HG03135 (cell line): ENCODE data around the gene WDR38.

Source experiments
- ATAC-seq: cut with Tn5 transposase; IDR thresholded peaks from one replicate; pipeline ENCODE4 v1.9.1; 2021; ENCODE audit warnings: mild to moderate bottlenecking, moderate library complexity; ENCODE audit not compliant: unreplicated experiment

WDR38 gene, protein sequence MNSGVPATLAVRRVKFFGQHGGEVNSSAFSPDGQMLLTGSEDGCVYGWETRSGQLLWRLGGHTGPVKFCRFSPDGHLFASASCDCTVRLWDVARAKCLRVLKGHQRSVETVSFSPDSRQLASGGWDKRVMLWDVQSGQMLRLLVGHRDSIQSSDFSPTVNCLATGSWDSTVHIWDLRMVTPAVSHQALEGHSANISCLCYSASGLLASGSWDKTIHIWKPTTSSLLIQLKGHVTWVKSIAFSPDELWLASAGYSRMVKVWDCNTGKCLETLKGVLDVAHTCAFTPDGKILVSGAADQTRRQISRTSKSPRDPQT

DNA sequence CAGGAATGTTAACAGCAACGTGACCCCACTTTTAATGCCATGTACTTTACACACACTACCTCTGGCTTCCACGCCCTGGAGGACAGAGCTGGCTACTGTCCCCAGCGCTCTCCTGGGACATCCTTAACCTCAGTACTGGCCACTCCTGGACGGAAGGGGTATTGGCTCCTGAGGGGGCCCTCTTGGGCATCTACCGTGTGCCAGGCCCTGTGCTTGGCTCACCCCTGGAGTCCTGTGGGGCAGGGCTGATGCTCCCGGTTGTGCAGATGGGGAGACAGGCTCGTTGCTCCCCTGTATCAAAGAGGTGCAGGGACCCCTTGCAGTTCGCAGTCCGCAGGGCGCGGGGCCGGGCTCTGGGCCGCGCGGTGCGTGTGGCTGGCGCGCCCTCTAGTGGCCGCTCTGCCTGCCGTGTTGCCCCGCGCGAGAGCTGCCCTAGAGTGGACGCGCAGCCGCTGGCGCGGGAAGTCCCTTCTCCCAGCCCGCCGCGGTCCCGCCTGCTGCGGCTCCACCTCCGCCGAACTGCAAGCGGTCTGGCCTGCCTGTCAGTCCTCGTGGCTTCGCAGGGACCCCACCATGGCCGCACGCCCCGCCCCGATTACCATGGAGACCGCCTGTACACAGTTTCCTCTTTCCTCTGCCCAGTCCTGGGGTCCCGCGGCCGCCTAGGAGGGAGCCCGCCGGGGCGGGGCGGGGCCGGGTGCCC lies at the start of gene WDR38:
TSS of gene WDR38 (plus strand) at position 632 of the 703 bp plus-strand sequence. CDS start 72 bp downstream, outside the sequence.
- ATAC-seq: peak; percentile 53

DNA sequence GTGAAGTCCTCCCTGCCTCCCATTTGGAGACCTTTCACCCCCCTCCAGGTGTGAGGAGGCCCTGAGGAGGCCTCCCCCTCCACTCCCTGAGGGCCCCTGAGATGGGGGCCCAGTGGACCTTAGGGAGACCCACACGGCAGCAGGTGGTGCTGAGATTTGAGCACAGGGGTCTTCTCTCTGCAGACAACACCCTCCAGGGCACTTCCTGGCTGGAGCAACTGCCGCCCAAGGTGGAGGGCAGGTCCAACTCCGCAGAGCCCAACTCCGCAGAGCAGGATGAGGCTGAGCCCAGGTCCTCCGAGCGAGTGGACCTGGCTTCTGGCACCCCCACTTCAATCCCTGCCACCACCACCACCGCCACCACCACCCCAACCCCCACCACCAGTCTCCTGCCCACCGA lies 49.3 kb upstream of the WDR38 start:
- ATAC-seq: no peak

DNA sequence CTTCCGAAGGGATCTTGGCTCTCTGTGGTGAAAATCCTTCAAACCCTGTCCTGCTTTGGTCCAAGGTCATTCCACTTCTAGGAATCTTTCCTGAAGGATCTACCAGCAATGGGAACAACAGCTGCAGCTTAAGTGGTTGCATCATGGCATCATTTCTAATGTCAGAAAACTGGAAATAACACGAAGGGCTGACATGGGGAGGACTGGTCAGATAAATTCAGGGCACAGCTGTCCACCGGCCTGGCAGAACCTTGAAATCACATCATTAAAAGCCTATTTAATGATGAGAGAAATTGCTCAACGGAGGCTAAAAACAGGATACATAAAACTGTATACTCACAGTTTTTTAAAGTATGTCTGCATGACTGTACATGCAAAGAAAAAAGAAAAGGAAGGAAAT lies 48.1 kb upstream of the WDR38 start:
- no peak for ATAC-seq

DNA sequence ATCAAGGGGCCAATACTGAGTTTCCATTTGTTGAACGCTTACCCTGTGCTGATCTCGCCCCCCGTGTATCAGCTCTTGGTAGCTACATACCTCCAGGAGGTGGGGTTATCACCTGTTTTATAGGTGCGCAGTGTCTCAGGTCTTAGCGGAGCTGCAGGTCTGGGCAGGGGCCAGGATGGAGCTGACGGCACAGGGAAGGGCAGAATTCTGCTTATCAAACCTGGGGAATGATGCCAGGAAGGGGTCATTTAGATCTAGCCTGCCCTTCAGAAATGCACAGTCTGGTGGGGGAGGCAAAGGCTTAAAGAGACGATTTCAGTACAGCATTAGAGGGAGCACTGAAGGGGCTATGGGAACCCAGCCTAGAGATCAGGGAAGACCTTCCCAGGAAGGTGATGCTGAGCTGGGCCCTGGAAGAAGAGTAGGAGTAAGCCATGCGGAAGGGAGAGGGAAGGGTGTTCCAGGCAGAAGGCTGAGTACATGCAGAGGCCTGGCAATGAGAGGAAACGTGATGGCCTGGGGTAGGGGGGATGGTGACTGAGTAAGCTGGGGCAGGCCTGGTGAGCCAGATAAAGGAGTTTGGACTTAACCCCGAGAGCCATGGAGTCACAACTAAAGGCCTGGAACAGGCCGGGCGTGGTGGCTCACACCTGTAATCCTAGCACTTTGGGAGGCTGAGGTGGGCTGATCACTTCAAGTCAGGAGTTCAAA lies 44.9 kb upstream of the WDR38 start:
- no peak for ATAC-seq

DNA sequence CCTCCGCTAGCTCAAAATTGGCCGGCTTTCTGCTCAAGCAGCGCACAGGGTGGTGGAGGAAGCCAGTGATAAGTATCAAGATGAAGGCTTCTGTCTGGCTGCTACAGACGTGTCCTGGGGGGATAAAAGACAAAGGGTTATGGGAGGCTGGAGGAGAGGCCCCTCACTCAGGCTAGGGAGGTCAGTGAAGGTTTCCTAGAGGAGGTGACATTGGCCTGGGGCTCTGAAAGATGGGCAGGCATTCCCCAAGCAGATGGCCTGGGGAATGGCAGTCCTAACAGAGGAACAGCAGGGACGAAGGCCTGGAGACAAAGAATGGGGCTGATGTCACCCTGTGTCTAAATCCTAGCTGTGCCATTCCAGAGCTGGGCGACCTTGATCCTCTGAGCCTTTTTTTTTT lies 44.0 kb upstream of the WDR38 start:
- no peak for ATAC-seq

DNA sequence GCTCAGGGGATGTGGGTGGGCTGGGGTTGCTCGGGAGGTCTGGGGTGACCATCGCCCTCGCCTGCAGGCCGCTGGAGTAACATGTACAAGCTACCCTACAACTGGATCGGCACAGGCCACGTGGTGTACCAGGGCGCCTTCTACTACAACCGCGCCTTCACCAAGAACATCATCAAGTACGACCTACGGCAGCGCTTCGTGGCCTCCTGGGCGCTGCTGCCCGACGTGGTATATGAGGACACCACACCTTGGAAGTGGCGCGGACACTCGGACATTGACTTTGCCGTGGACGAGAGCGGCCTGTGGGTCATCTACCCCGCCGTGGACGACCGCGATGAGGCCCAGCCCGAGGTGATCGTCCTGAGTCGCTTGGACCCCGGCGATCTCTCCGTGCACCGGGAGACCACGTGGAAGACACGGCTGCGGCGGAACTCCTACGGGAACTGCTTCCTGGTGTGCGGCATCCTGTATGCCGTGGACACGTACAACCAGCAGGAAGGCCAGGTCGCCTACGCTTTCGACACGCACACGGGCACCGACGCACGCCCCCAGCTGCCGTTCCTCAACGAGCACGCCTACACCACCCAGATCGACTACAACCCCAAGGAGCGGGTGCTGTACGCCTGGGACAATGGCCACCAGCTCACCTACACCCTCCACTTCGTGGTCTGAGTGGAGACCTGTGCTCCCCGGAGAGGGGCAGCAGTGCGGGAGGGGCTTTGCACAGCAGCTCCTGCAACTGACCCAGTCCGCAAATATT lies 43.3 kb upstream of the WDR38 start:
- ATAC-seq: no peak

DNA sequence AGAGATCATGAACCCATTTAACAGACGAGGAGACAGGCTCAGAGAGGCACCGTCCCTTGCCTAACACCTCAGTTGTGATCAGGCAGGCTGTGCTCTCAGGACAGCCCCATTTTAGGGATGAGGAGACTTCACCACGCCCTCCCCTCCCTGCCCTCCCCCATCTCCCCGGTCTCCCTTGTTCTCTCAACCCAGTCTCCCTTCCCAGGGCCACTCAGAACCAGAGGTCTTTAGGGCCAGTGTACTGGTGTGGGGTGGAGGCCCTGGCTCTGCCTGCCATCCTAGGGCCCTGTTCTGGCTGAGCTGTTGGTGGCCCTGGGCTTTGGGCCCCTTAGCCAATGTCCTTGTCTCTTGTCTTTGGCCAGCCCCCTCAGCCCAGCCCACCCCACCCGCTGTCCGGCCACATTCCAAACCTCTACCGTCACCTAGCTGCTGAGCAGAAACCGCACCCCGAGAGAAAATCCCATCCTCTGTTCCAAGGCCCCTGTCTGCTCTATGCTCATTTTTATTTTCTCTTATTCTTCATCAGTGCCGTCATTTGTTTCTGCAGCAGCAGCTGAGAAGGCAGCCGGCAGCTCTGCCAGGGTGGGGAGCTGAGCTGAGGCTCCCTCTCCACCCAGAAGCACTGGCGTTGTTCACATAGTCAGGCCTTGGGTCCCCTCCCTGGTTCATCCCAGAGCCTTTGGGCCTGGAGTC lies 42.5 kb upstream of the WDR38 start:
- ATAC-seq: no peak

DNA sequence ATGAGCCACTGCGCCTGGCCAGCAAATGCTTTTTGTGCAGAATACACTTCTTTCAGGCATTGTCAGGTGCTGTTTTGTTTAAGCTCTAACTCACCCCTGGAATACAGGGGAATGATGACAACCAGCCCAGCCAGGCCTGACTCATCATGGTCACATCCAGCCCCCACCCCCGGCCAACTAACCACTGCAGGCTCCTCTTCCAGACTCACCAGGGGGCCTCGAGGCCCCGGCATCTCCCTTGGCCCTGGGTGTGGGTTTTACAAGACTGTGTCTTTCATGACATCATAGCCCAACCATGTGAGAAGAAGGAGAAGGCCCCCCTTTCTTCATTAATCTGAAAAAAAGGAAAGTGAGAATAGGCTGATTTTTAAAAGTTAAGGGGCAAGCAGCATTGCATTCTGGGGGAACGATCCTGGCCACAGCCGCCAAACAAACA lies 40.8 kb upstream of the WDR38 start:
- ATAC-seq: no peak

DNA sequence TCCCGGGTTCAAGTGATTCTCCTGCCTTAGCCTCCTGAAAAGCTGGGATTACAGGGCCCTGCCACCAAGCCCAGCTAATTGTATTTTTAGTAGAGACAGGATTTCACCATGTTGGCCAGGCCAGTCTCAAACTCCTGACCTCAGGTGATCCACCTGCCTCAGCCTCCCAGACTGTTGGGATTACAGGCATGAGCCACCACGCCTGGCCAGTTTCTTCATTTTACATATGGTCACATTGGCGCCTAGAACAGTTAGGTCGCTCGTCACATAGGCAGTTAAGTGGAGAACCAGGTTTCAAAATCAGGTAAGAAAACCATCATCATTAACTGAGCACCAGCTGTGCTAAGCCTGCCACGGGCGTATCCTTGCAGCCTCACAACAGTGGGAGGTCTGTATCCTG lies 40.2 kb upstream of the WDR38 start:
- no peak for ATAC-seq

DNA sequence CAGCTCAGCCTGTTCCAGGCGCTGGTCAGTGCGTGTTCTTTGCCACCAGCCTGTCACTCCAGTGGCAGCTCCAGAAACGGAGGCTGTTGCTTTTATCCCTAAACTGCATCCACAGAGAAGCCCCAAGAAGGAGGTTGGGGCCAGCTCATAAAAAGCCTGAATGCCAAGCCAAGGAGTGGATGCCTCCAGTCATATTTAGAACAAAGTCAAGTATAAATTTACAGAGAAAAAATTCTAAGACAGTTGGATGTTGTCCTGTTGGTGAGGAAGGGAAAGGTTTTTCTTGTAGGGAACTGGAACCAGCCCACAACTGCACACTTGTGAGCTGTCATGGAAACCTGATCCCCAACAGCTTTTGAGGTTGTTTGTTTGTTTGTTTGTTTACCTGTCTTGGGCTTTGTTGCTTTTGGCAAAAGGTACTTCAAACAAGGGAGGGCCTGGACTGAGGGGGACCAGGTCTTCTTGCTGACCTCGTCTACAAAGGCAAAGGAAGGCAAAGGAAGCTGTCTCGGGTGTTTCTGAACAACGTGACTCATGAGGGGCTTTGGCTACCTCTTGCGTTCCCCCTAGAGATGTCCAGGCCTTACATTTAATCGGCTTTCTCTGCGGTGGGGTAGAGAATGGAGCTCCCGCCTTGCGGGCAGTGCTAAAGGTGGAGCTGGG lies 39.6 kb upstream of the WDR38 start:
- no peak for ATAC-seq

DNA sequence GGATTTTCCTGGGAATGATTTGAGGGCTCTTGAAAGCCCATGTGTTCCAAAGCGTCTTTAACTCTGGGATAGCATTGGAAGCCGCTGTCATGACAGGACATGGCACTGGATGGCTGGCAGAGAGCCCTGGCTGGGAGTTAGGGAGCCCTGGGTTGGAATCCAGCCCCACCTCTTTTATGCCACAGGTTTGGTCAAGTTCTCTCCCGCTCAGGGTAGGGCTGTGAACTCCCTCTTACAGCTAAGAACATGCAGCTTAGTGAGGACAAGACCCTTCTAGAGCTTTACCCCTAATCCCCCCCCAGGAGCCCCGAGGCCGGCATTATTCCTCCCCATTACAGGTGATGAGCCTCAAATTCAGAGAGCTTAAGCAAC lies 39.1 kb upstream of the WDR38 start:
- ATAC-seq: no peak

DNA sequence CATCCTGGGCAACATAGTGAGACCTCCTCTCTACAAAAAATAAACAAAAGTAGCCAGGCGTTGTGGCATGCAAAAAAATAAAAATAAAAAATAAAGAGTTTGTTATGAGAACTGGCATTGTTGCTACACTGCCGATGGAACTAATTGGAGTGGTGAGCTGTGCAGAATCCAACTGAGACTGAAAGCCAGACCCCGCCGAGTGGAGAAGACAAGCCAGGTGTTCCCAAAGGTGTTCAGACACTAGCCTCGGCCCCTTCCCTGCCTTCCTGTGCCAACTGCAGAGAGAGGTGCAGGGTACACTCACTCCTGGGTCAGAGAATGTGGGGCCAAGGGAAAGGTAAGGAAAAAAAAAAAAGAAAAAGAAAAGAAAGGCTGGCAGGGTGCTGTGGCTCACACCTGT lies 37.7 kb upstream of the WDR38 start:
- ATAC-seq: no peak

DNA sequence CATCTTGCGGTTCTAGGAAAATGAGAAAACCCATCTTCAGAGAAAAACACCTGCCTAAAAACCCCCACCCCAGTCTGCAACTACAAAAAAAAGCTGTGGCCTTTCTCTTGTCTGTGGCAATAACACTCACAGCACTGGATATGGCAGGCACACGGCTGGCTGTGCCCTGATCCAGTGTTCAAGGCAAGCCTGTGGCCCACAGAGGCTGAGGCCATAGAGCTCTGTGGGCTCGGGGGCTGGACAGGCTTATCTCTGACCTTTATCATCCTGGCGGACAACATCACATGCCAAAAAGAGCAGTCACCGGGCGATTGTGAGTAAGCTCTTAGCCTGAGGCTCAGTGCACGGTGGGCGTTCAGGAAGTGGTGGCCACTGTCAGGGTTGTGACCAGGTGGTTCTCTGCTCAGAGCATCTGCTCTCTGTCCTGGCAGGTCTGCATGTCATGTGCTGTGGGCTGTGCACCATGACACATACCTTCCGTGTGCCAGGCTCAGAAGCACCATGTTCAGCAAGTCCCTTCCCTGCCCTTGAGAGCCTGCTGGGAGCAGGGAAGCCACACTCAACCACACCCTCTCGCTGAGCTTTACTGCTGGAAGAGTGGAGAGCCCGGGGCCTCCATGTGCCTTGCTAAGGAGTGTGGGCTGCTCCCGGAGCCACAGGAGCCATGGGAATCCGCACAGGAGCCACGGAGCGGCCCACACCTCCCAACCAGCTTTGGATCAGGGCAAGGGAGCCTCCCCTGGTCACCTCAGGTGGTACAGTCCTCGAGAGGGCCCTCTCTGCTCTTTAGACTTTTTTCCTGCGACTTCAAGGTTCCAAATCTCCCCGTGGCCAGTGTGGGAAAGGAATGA lies 34.6 kb upstream of the WDR38 start:
- no peak for ATAC-seq

DNA sequence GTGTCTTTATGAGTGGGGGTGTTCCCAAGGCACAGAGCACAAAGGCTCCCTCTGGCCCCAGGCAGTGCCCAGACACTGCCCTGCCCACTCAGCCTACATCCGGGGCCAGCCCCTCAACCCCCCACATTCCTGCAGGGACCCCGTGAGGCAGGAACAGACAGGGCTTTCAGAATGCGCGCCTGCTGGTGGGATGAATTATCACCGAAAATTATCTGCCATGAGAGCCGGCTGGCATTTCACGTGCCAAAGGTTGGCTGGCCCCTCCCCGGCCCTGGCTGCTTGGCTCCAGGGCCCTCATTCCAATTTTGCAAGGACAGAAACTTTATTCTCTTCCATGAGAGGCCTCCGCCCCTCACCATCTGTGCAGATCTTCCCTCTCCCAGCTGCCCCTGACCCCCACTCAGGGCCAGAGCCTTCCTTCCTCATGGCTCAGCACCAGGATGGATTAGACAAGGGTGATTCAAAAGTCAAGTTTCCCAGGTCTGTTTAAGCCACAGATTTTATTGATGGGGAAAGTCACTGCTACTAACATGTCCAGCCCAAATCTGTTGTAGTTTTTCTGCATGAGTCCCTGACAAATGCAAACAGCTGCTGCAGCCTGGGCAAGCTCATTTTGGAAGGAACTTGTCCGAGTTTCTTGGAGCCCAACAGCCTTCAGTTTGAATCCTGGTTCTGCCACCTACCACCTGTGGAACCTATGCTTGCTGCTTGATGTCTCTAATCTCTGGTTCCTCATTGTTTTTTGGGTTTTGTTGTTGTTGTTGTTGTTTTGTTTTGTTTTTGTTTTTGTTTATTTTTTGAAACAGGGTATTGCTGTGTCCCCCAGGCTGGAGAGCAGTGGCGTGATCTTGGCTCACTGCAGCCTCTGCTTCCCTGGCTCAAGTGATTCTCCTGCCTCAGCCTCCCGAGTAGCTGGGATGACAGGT lies 32.3 kb upstream of the WDR38 start:
- no peak for ATAC-seq

DNA sequence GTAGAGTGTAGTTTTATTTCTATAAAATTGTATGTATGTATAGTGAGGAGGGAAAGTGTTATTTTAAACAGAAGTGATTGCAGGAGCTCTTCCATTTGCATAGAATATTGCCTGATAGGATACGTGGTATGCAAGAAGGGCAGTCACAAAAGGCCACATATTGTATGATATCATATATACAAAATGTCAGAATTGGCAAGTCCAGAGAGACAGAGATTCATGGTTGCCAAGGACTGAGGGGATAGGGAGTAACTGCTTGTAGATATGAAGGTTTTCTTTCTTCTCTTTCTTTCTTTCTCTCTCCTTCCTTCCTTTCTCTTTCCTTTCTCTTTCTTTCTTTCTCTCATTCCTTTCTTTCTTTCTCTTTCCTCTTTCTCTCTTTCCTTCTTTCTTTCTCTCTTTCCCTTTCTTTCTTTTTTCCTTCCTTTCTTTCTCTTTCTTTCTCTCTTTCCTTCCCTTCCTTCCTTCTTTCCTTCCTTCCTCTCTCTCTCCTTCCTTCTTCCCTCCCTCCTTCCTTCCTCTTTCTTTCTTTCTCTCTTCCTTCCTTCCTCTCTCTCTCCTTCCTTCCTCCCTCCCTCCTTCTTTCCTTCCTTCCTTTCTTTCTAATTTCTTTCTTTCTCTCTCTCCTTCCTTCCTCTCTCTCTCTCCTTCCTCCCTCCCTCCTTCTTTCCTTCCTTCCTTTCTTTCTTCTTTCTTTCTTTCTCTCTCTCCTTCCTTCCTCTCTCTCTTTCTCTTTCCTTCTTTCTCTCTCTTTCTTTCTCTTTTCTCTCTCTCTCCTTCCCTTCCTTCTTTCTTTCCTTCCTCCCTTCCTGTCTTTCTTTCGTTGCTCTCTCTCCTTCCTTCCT lies 24.5 kb upstream of the WDR38 start:
- no peak for ATAC-seq

DNA sequence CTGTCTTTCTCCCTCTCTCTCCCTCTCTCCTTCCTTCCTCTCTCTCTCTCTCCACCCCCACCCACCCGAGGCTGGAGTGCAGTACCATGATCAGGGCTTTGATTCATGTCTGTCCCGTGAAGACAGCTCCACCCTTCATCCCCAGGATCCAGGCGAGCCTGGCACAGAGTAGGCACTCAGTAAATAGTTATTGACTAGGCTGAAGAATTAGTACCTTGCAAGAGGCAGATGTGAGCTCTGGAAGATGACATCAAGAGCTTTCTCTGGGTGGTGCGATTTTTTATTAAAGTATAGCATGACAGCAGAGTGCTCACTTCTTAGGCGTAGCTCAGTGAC lies 24.0 kb upstream of the WDR38 start:
- no peak for ATAC-seq

DNA sequence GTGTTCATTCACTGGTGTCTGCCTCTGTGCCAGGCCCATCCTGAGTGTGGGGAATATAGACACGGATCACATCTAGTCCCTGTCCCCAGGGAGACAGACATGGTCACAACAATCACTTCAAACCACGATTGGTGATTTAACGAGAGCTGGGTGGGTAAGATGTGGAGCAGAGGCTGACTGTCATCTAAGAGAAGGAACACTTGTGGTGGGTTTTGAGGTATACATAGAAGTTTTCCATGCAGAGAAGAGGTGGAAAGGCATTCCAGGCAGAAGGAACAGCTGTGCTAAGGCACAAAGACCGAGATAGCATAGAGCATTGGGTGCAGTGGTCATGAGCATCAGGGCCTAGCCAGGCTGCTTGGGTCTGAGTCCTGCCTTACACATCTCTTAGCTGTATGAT lies 22.7 kb upstream of the WDR38 start:
- ATAC-seq: no peak
